Motor neuron (in vitro differentiated cells): ENCODE results near the gene ASXL3. TPM values are rescaled to one million over a fixed set of nuclear protein-coding genes. Genes with fewer than 3 reads are reported as not detected.

Experiments
- ATAC-seq, 8 experiments: fragments of 200-7000 bp; cut with Tn5 transposase; replicated peaks in 6 of 8; 2 replicates each; pipeline ENCODE4 v1.8.0; 2021; ENCODE audit warnings: mild to moderate bottlenecking in 8 of 8, moderate library complexity in 8 of 8
- H3K27ac ChIP-seq, 2 donors: fragments of 250-450 bp; sonication (Bioruptor Pico); 2 replicates each; pipeline ENCODE4 v1.9.0; 2021; ENCODE audit warnings: antibody characterized with exemption in 2 of 2, mild to moderate bottlenecking in 2 of 2, moderate library complexity in 1 of 2
- H3K4me1 ChIP-seq, 2 donors: fragments of 250-450 bp; sonication (Bioruptor Pico); replicated peaks in 1 of 2; 2 replicates each; pipeline ENCODE4 v1.6.1; 2021; ENCODE audit warnings: antibody characterized with exemption in 2 of 2, mild to moderate bottlenecking in 2 of 2, moderate library complexity in 1 of 2
- H3K4me3 ChIP-seq, 5 donors: fragments of 250-450 bp; sonication (Bioruptor Pico); 2 replicates each; pipeline ENCODE4 v1.9.0; 2021; ENCODE audit warnings: antibody characterized with exemption in 5 of 5, mild to moderate bottlenecking in 5 of 5, moderate library complexity in 4 of 5
- WGBS, 10 experiments: fragments of 450-650 bp; shearing (Covaris generic); methylation state at CpG; one replicate each; pipeline ENCODE4 v1.0.0; 2022; 5-methylcytosine and 5-hydroxymethylcytosine counted together
- in situ Hi-C, 9 experiments: fragments of 400-800 bp; cut with MboI; loops; one replicate each; pipeline ENCODE4 v1.15.0; 2021; ENCODE audit warnings: low sequenced_read_pairs in 9 of 9, low pct_unique_long_range_greater_than_20kb in 2 of 9; ENCODE audit not compliant: unreplicated experiment in 9 of 9
- total RNA-seq, 8 experiments: library from RNA; unstranded; fragments of 300-600 nt; gene quantifications; 2 replicates each; pipeline versions ENCODE4 v1.2.3 to v1.2.4, GENCODE V29; 2022

The ASXL3 gene
- total RNA-seq, 8 experiments from 2014 or later: 0.31 to 50.1 (median 21.0) TPM

DNA sequence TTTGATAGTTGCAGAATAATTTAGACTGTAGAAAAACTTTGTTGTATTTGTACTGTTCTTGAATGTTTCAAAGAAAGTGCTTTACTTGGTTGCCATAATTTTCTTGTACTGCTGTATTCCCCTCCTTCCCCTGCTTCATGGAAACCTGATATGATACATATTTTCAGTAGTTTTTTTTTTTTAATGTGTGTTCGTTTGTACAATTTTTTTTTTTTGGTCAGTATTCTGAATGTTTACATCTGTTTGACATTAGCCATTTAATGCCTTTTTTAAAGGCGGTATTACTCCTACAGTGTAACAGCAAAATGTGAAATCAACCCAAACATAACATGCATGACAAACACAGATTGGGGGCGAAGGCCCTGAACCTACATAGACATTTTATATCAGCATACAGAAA is 172.3 kb downstream of the ASXL3 start:
- 8 to 94% (median 81%) methylated on average over 2 to 3 of the region's 3 CpGs for WGBS, 10 experiments

DNA sequence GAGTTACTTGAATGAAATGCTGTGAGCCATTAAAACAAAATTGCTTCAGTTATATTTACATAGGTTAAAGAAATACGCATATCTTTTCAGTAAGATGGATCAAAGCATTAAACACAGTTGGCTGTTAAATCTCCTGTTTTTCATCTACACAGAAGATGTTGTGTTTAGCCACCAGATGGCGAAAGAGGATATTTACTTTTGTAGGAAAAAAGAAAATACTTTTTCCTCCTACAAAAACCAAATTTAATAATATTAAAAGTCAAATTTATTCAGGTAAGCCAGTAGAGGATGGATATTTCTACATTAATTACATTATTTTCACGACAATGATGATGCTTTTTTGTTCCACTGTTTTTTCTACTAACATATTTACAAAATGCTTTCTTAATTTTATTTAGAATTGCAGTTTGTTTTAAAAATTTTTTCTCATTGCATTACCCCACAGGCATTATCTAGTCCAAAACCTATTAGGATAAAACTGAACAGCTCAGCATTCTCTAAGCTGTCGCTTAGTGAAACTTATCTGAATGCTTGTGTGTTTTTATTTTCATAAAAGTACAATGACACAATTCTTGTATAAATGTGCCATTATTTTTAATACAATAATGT is 173.7 kb downstream of the ASXL3 start:
- Histone ChIP-seq H3K4me3 (no peak overlapping the region), H3K4me1 (no peaks in the 10 kb centered on the region), H3K27ac (no peak overlapping the region)
- WGBS, 10 experiments: 0 to 48% (median 33%) methylated on average over 3 to 4 of the region's 4 CpGs
- in situ Hi-C loops: loop anchor here in 2 of 9 experiments (25.0 kb wide), 2 partner anchors 314 to 514 kb away; partner anchors contain the start of gene CCDC178 (in 1 of the 2)
- no peak for ATAC-seq

More for the DNA sequence above, 172.3 kb downstream of the ASXL3 start:
- H3K4me3 ChIP-seq: no peak overlapping the region
- H3K27ac ChIP-seq: no peak overlapping the region
- peaks cover 4% of the 10 kb centered on the region in 2 donors for H3K4me1 ChIP-seq
- in situ Hi-C loops: loop anchor here in 2 of 9 experiments (25.0 kb wide), 2 partner anchors 313 to 513 kb away; partner anchors contain the start of gene CCDC178 (in 1 of the 2)
- no peak for ATAC-seq

DNA sequence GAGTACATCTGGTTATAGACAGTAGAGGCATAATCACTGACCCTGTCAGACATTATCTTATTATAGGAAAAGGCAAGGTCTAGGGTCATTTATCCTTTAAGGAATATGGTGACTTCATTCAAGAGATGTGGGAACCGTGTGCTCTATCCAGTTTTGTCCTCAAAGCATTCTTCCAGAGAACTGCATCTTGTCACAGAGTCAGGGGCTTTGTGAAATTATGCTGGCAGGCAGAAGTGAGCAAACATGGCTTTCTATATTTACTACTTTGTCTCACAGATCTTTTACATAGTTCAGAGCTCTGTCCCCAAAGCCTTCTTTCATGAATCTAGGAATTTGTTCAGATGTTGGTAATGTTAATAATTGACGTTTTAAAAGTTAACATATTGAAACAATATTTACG is 177.4 kb downstream of the ASXL3 start:
- H3K4me3 ChIP-seq: no peak overlapping the region
- in situ Hi-C loops: loop anchor here in 2 of 9 experiments (25.0 kb wide), 2 partner anchors 318 to 518 kb away; partner anchors contain the start of gene CCDC178 (in 1 of the 2)
- peak in 1 of 8 experiments; percentile 25 for ATAC-seq
- no peaks in the 10 kb centered on the region for H3K4me1 ChIP-seq
- H3K27ac ChIP-seq: no peak overlapping the region
- 10 to 100% (median 73%) methylated on average over 1 to 3 of the region's 3 CpGs; no CpG with 5 or more reads in 1 of the 10 experiments for WGBS, 10 experiments

GRCh38 chr18:33755931-33756560 is 178.0 kb downstream of the ASXL3 start:
- Histone ChIP-seq H3K4me1 (no peaks in the 10 kb centered on the region), H3K4me3 (no peak overlapping the region), H3K27ac (no peak overlapping the region)
- 0 to 65% (median 35%) methylated on average over 3 to 6 of the region's 6 CpGs; no CpG with 5 or more reads in 2 of the 10 experiments for WGBS, 10 experiments
- in situ Hi-C loops: loop anchor here in 2 of 9 experiments (25.0 kb wide), 2 partner anchors 319 to 519 kb away; partner anchors contain the start of gene CCDC178 (in 1 of the 2)
- peak; percentile 93 to 100 (median 100) for ATAC-seq

GRCh38 chr18:33757037-33757436 is 179.0 kb downstream of the ASXL3 start:
- Histone ChIP-seq H3K4me3 (no peak overlapping the region), H3K27ac (no peak overlapping the region), H3K4me1 (no peaks in the 10 kb centered on the region)
- 0 to 100% (median 71%) methylated on average over 1 of the region's 1 CpG; no CpG with 5 or more reads in 2 of the 10 experiments for WGBS, 10 experiments
- ATAC-seq: no peak
- in situ Hi-C loops: loop anchor here in 2 of 9 experiments (25.0 kb wide), 2 partner anchors 320 to 520 kb away; partner anchors contain the start of gene CCDC178 (in 1 of the 2)

- no peak overlapping the region for H3K4me3 ChIP-seq
- in situ Hi-C loops: loop anchor here in 2 of 9 experiments (25.0 kb wide), 2 partner anchors 324 to 524 kb away; partner anchors contain the start of gene CCDC178 (in 1 of the 2)
- H3K27ac ChIP-seq: no peak overlapping the region
- ATAC-seq: peak in 4 of 8 experiments; percentile 46 to 73 (median 58)
- H3K4me1 ChIP-seq: no peaks in the 10 kb centered on the region
Observed at GRCh38 chr18:33761363-33761762, 183.3 kb downstream of the ASXL3 start.

GRCh38 chr18:33781429-33781828 is 203.4 kb downstream of the ASXL3 start:
- H3K4me1 ChIP-seq: no peaks in the 10 kb centered on the region
- H3K4me3 ChIP-seq: no peak overlapping the region
- H3K27ac ChIP-seq: no peak overlapping the region
- ATAC-seq: no peak
- in situ Hi-C loops: no loop called here

Other genes starting within 250 kb of the ASXL3 start
- gene CCDC178, start 137.5 kb upstream of the ASXL3 start, total RNA-seq: 1 to 10 TPM in 1 of 8 experiments, under 1 TPM in 4, not detected in 3; 0.09 to 3.0 (median 0.21) TPM